22Rv1 (cell line): ENCODE data around the gene ZNF341.

Experiments used
- CTCF ChIP-seq: fragments of 450-650 bp; IDR thresholded peaks from 2 replicates; pipeline ENCODE4 v1.5.1; 2017; ENCODE audit warnings: mild to moderate bottlenecking
- ZFX ChIP-seq: fragments of 450-650 bp; IDR thresholded peaks from 2 replicates; pipeline ENCODE4 v1.6.1; 2017; ENCODE audit warnings: antibody characterized with exemption, borderline replicate concordance

- TF ChIP-seq CTCF: no peak
- TF ChIP-seq ZFX: no peak
Observed at GRCh38 chr20:33765592-33765991, 33.8 kb downstream of the ZNF341 start.
